NCI-H146 treated with DMSO at 0.1 percent for 48 hours (cell line): ENCODE results near the gene TMEM209.
"Not testable (repeated sequence)": the region's sequence is repeated elsewhere in the genome, so short reads cannot be mapped to it uniquely, and the experiment has no call there.

Experiments
- DNase-seq: peaks from one replicate; lab custom pipeline; 2025; ENCODE audit not compliant: unreplicated experiment; lab: John Stamatoyannopoulos, UW

The TMEM209 gene

GRCh38 chr7:130205084-130205947, at the start of gene TMEM209:
Gene TMEM209, minus strand, starts transcription at chr7:130205406. Its CDS starts 31 bp downstream, at chr7:130205375.
- DNase-seq, result peak; percentile 97

DNA sequence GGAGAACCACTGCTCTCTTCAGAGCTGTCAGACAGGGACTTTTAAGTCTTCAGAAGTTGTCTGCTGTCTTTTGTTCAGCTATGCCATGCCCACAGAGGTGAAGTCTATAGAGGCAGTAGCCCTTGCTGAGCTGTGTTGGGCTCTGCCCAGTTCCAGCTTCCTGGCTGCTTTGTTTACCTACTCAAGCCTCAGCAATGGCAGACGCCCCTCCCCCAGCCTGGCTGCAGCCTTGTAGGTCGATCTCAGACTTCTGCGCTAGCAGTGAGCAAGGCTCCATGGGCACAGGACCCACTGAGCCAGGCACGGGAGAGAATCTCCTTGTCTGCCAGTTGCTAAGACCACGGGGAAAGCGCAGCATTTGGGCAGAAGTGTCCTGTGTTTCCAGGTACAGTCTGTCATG, 49.3 kb upstream of the TMEM209 start:
- no peak for DNase-seq

- DNase-seq, result not testable (repeated sequence)
These were observed 44.4 kb upstream of the TMEM209 start for GRCh38 chr7:130249626-130250025.

DNA sequence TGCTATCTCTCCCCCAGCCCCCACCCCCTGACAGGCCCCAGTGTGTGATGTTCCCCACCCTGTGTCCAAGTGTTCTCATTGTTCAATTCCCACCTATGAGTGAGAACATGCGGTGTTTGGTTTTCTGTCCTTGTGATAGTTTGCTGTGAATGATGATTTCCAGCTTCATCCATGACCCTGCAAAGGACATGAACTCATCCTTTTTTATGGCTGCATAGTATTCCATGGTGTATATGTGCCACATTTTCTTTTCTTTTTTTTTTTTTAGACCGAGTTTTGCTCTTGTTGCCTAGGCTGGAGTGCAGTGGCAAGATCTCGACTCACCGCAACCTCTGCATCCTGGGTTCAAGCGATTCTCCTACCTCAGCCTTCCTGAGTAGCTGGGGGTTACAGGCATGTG, 43.6 kb upstream of the TMEM209 start:
- DNase-seq, result not testable (repeated sequence)

DNA sequence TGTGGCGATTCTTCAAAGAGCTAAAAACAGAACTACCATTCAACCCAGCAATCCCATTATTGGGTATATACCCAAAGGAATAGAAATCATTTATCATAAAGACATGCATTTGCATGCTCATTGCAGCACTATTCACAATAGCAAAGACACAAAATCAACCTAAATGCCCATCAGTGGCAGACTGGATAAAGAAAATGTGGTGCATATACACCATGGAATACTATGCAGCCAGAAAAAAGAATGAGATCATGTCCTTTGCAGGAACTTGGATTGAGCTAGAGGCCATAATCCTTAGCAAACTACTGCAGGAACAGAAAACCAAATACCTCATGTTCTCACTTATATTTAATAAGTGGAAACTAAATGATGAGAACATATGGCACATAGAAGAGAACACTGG, 41.3 kb upstream of the TMEM209 start:
- not testable (repeated sequence) for DNase-seq

DNA sequence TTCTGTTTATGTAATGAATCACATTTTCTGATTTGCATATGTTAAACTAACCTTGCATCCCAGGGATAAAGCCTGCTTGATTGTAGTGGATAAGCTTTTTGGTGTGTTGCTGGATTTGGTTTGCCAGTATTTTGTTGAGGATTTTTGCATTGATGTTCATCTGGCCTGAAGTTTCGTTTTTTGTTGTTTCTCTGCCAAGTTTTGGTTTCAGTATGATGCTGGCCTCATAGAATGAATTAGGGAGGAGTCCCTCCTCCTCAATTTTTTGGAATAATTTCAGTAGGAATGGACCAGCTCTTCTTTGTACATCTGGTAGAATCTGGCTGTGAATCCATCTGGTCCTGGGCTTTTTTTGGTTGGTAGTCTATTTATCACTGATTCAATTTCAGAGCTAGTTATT, 38.3 kb upstream of the TMEM209 start:
- not testable (repeated sequence) for DNase-seq

GRCh38 chr7:130242198-130243014, 37.2 kb upstream of the TMEM209 start:
- peak; percentile 59 for DNase-seq

DNA sequence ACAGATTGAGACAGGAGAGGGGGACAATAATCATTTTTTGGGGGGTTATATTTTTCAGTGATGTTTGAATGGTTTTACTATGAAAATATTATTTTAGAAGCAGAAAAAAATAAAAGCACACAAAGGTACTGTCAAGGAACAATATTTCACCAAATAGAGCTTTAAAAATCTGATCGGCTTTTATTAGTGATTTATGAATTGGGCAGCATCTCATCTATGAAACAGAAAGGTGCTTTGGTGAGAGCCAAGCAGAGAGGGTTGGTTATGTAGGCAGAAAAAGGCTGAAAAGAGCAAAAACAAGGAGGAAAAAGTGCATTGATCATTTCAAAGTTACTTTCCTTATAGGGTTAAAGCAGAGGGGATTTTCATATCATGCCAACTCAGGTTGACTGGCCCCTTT, 35.0 kb upstream of the TMEM209 start:
- no peak for DNase-seq

DNA sequence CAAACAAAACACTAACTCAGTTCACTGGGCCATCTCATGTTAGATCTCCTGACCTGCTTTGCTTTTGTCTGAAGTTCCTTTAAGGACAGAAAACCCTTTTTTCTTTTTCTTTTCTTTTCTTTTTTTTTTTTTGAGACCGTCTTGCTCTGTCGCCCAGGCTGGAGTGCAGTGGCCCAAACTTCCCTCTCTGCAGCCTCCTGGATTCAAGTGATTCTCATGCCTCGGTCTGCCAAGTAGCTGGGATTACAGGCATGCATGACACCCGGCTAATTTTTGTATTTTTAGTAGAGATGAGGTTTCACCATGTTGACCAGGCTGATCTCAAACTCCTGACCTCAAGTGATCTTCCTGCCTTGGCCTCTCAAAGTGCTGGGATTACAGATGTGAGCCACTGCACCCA, 31.2 kb upstream of the TMEM209 start:
- DNase-seq, result not testable (repeated sequence)

DNA sequence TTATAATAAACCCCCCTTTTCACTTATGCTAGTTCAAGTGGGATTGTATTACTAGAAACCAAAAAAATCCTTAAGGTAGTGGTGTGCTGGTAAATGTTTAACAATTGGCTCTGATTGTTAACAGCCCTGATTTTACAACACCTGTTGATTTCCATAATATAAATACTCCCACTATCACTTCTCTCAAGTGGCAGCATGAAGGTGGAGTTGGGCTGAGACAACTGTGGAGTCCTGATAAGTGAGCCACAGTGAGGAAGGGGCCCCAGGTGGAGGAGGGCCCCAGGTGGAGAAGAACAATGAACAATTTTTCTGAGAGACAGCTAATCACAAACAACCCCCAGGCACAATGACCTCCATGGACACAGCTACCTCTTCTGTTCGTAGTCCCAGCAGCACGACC, 28.9 kb upstream of the TMEM209 start:
- DNase-seq, result no peak

- no peak for DNase-seq
These were observed 27.0 kb upstream of the TMEM209 start for GRCh38 chr7:130232209-130232608.

DNA sequence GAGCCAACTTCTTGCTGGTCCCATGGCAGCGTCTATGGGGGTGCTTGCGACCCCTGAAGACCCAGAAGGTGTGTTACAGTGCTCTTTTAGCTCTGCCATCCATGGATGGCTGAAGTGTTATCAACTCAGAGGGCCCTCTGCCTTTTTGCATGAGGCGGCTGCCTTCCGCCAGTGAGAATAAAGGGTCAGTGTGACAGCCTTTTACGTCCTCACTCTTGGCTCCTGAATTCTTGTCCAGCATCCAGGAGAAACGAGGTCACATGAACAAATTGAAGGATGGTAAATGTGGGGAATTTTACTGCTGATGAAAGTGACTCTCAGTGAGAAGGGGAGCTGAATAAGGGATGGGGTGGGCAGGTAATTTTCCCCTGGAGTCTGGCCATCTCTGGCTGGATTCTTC, 26.6 kb upstream of the TMEM209 start:
- no peak for DNase-seq

DNA sequence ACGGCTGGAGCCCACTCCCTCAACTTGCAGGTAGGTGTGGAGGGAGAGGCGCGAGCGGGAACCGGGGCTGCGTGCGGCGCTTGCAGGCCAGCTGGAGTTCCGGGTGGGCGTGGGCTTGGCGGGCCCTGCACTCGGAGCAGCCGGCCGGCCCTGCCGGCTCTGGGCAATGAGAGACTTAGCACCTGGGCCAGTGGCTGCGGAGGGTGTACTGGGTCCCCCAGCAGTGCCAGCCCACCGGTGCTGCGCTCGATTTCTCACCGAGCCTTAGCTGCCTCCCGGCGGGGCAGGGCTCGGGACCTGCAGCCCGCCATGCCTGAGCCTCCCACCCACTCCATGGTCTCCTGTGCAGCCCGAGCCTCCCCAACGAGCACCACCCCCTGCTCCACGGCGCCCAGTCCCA, 24.8 kb upstream of the TMEM209 start:
- not testable (repeated sequence) for DNase-seq

- no peak for DNase-seq
These were observed 23.8 kb upstream of the TMEM209 start for GRCh38 chr7:130228840-130229502.

GRCh38 chr7:130227883-130228575, 22.8 kb upstream of the TMEM209 start:
- no peak for DNase-seq

- DNase-seq, result no peak
These were observed 21.1 kb upstream of the TMEM209 start for GRCh38 chr7:130226333-130226732.

- DNase-seq, result not testable (repeated sequence)
These were observed 19.7 kb upstream of the TMEM209 start for GRCh38 chr7:130224923-130225322.

GRCh38 chr7:130224210-130224609, 19.0 kb upstream of the TMEM209 start:
- no peak for DNase-seq

DNA sequence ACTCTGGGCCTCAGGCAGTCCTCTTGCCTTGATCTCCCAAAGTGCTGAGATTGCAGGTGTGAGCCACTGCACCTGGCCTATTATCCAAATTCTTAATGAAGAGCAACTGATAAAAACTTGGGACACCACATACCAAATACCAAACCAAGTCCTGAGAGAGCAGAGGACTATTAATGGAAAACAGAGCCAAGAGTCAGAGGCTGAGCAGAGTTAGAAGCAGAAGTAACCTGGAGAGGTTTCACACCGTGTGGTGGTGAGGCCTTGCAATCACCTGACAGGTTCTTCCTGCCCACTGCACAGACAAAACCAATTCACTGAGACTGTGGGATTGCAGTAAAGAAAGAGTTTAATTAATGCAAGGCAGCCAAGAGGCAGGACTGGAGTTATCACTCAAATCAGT, 18.4 kb upstream of the TMEM209 start:
- no peak for DNase-seq

DNA sequence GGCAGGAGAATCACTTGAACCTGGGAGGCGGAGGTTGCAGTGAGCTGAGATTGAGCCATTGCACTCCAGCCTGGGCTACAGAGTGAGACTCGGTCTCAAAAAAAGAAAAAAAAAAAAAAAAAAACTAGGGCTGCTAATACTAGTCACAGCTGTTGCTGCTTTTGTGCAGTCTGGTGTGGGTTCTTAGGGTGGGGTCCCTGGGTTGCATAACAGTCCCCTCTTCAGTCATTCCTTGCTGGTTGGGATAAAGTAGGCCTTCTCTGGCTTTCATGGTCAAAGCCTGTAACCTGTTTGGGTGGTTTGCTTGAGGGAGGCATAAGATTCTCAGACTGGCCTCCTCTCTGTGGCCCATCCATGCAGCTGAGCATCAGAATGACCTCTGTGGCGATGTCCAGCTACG, 16.5 kb upstream of the TMEM209 start:
- DNase-seq, result no peak

GRCh38 chr7:130219871-130220270, 14.7 kb upstream of the TMEM209 start:
- DNase-seq, result no peak
